GM23338 (cell line): Measurements from ENCODE around the gene EP400. TPM values are rescaled to one million over a fixed set of nuclear protein-coding genes. Genes with fewer than 3 reads are reported as not detected.

Source experiments
- ATAC-seq: fragments of 200-7000 bp; cut with Tn5 transposase; 3 replicates; pipeline ENCODE4 v1.9.1; 2020
- DNase-seq: peaks from one replicate; pipeline ENCODE4 v3.0.0-alpha.2; 2015; ENCODE audit warnings: low spot score
- H2AFZ ChIP-seq: fragments of 200-600 bp; sonication (generic); 2 replicates; pipeline ENCODE4 v1.8.0; 2016; ENCODE audit warnings: antibody characterized with exemption, mild to moderate bottlenecking, moderate library complexity
- H3F3A ChIP-seq: fragments of 200-600 bp; sonication (generic); replicated peaks from 2 replicates; pipeline ENCODE4 v1.8.0; 2017; ENCODE audit warnings: antibody characterized with exemption, mixed run types, low read depth
- H3K27ac ChIP-seq: fragments of 200-600 bp; sonication (generic); 2 replicates; pipeline ENCODE4 v1.6.1; 2016; ENCODE audit warnings: low read depth
- H3K27me3 ChIP-seq: fragments of 200-600 bp; sonication (generic); 2 replicates; pipeline ENCODE4 v1.8.0; 2016; ENCODE audit warnings: mild to moderate bottlenecking, mixed run types, moderate library complexity; ENCODE audit not compliant: insufficient read depth
- H3K36me3 ChIP-seq: fragments of 200-600 bp; sonication (generic); 2 replicates; pipeline ENCODE4 v1.8.0; 2016; ENCODE audit warnings: mild to moderate bottlenecking; ENCODE audit not compliant: insufficient read depth
- H3K4me1 ChIP-seq: fragments of 200-600 bp; sonication (generic); 2 replicates; pipeline ENCODE4 v1.8.0; 2016; ENCODE audit warnings: mild to moderate bottlenecking, moderate library complexity; ENCODE audit not compliant: insufficient read depth
- H3K4me2 ChIP-seq: fragments of 200-600 bp; sonication (generic); 2 replicates; pipeline ENCODE4 v1.7.1; 2017; ENCODE audit warnings: mixed run types
- H3K4me3 ChIP-seq: fragments of 200-600 bp; sonication (generic); 2 replicates; pipeline ENCODE4 v1.6.1; 2016; ENCODE audit warnings: mixed run types
- H3K79me2 ChIP-seq: fragments of 200-600 bp; sonication (generic); replicated peaks from 2 replicates; pipeline ENCODE4 v1.8.0; 2017; ENCODE audit warnings: mild to moderate bottlenecking; ENCODE audit not compliant: insufficient read depth
- H3K9me2 ChIP-seq: fragments of 200-600 bp; sonication (generic); 2 replicates; pipeline ENCODE4 v1.8.0; 2017; ENCODE audit not compliant: insufficient read depth
- H4K20me1 ChIP-seq: fragments of 200-600 bp; sonication (generic); replicated peaks from 2 replicates; pipeline ENCODE4 v1.8.0; 2017; ENCODE audit warnings: mild to moderate bottlenecking; ENCODE audit not compliant: insufficient read depth
- H3K27ac Mint-ChIP-seq: 2 replicates; pipeline ENCODE4 v1.8.0; 2020; ENCODE audit warnings: inconsistent platforms, mild to moderate bottlenecking, moderate library complexity, mixed read lengths
- H3K27me3 Mint-ChIP-seq: 3 replicates; pipeline ENCODE4 v1.8.0; 2022; ENCODE audit warnings: low read depth, mild to moderate bottlenecking, moderate library complexity, mixed read lengths, inconsistent platforms; ENCODE audit not compliant: insufficient read depth, poor library complexity
- H3K36me3 Mint-ChIP-seq: 3 replicates; pipeline ENCODE4 v1.8.0; 2021; ENCODE audit warnings: low read depth, mild to moderate bottlenecking, inconsistent platforms, moderate library complexity, mixed read lengths
- H3K4me1 Mint-ChIP-seq: 3 replicates; pipeline ENCODE4 v1.8.0; 2020; ENCODE audit warnings: mild to moderate bottlenecking, inconsistent platforms, mixed read lengths
- H3K4me3 Mint-ChIP-seq: 3 replicates; pipeline ENCODE4 v1.8.0; 2021; ENCODE audit warnings: moderate library complexity, mild to moderate bottlenecking, inconsistent platforms, mixed read lengths
- H3K9me3 Mint-ChIP-seq: 3 replicates; pipeline ENCODE4 v1.8.0; 2020; ENCODE audit warnings: moderate library complexity, mild to moderate bottlenecking, inconsistent platforms, mixed read lengths
- CTCF ChIP-seq, 2 experiments: fragments of 200-600 bp in 1 of 2; sonication (generic) in 1 of 2; conservative IDR thresholded peaks; 2 replicates each; pipeline versions ENCODE4 v1.5.1 to v1.6.1; 2016 to 2017; ENCODE audit warnings: antibody characterized with exemption in 2 of 2, low read depth in 2 of 2, mild to moderate bottlenecking in 2 of 2, moderate library complexity in 1 of 2
- ETS1 ChIP-seq: IDR thresholded peaks from 2 replicates; pipeline ENCODE4 v1.6.1; 2016; ENCODE audit warnings: antibody characterized with exemption
- EZH2 ChIP-seq: fragments of 200-600 bp; sonication (generic); IDR thresholded peaks from one replicate; pipeline ENCODE4 v1.8.0; 2017; ENCODE audit warnings: antibody characterized with exemption, mild to moderate bottlenecking, low read depth; ENCODE audit not compliant: unreplicated experiment
- ZNF114 ChIP-seq: fragments of 250-450 bp; sonication (Bioruptor Pico); IDR thresholded peaks from 2 replicates; pipeline ENCODE4 v1.5.0; 2020; ENCODE audit warnings: mild to moderate bottlenecking, moderate library complexity
- ZNF331 ChIP-seq: fragments of 250-450 bp; sonication (Bioruptor Pico); IDR thresholded peaks from 2 replicates; pipeline ENCODE4 v1.5.0; 2020; ENCODE audit warnings: low read depth, mild to moderate bottlenecking, moderate library complexity
- ZNF462 ChIP-seq: fragments of 250-450 bp; sonication (Bioruptor Pico); IDR thresholded peaks from 2 replicates; pipeline ENCODE4 v1.5.0; 2020; ENCODE audit warnings: mild to moderate bottlenecking, moderate library complexity
- polyA plus RNA-seq: library from polyadenylated mRNA; unstranded; fragments of >200 nt; fragmentation: Nextera tagmentation; extraction: Ambion mirVana; gene quantifications from 2 replicates; pipeline ENCODE4 v1.2.1, GENCODE V29; 2016
- total RNA-seq: library from RNA; depleted of rRNA; stranded (reverse); fragments of >200 nt; shearing (Covaris generic); gene quantifications from 2 replicates; pipeline ENCODE4 v1.2.3, GENCODE V29; 2014

EP400 gene
- total and polyA plus RNA-seq, 2 experiments from 2014 or later, result 26.3 to 57.2 TPM

- Mint-ChIP-seq H3K27me3 (peaks cover 10% of the 10 kb centered on the region), H3K9me3 (no peaks in the 10 kb centered on the region), H3K27ac (no peak overlapping the region), H3K4me3 (no peak overlapping the region), H3K36me3 (peaks cover 62% of the 10 kb centered on the region), H3K4me1 (no peaks in the 10 kb centered on the region; the same call in 2 of the 3 replicates)
- Histone ChIP-seq H3F3A (no peaks in the 10 kb centered on the region), H3K4me1 (no peaks in the 10 kb centered on the region), H4K20me1 (no peaks in the 10 kb centered on the region), H3K27me3 (no peaks in the 10 kb centered on the region), H3K27ac (no peak overlapping the region), H3K4me3 (no peak overlapping the region), H3K9me2 (no peaks in the 10 kb centered on the region), H3K79me2 (no peaks in the 10 kb centered on the region), H3K4me2 (no peak overlapping the region), H2AFZ (no peak overlapping the region), H3K36me3 (peaks cover 11% of the 10 kb centered on the region; the same call in 1 of the 2 replicates)
- no peak for DNase-seq
- ATAC-seq, result no peak
- TF ChIP-seq ZNF462 (no peak), ZNF331 (CRISPR knock-in tag) (no peak), EZH2 (no peak), ZNF114 (no peak), CTCF (conservative IDR thresholded peaks at IDR 0.05; ENCODE audit: low read depth in 2 of 2) (no peak), ETS1 (no peak)
These were observed 116.0 kb downstream of the EP400 start for GRCh38 chr12:132065609-132066344.
